ENCODE data around the gene KIF7.

Gene KIF7

DNA sequence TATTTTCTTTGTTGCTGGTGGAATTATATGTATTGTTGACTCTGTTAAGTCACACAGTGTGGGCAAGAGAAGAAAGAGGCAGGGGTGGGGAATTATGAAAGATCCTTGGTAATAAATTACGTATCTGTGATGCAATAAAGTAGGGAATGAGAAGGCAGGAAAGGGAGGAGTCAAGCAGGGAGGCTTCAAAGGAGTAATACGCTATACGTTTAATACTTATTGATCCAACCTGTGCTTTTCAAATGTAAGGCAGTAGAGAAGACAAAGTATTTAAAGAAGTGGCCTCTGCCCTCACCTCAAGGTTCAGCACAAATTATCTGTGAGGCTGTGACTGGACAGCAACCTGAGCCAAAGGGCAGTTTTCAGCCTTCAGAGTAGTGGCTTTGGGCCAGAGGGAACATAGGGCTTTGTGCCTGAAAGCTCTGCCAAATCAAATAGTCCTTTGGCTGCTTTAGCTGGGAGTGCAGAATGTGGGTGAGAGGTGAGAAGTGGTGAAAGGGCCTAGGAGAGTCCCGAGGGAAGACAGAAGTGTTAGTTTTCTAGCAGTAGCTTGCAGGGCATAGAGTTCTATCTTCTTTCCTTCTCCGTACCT, 25.1 kb upstream of the KIF7 start:
- Histone ChIP-seq H3K27me3 (ENCODE audit: control insufficient read depth, insufficient read depth, low read length, poor library complexity, severe bottlenecking) (no peaks in the 10 kb centered on the region), H3K27ac (ENCODE audit: insufficient read depth, low read depth, low read length, poor library complexity, severe bottlenecking) (no peak overlapping the region), H3K4me1 (ENCODE audit: control insufficient read depth, insufficient read depth, low read length) (peaks cover 4% of the 10 kb centered on the region), H3K36me3 (ENCODE audit: control insufficient read depth, insufficient read depth, low read length) (no peaks in the 10 kb centered on the region), H3K4me3 (ENCODE audit: insufficient read depth, low read depth, low read length) (no peak overlapping the region), H3K9me3 (ENCODE audit: control insufficient read depth, low read length) (no peaks in the 10 kb centered on the region)
- 86 to 92% methylated on average over 5 of the region's 5 CpGs for WGBS, 2 experiments

DNA sequence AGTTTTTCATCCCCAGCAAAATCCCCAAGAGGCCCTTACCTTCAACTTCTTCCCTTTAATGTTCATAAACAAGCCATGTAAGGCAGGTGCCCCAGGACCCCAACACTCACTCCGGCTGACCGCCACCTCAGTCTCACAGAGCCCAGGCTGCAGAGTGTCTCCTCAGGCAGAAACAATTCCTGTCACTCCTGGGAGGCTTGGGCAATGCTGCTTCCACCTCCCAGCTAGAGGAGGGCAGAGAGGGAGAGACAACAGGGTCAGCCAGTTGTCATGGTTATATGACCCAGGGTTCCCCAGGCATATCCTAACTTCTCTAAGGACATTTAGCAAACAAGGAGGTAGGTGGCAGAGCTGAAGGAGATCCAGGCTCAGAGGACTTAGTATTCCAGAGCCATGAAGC, 23.9 kb upstream of the KIF7 start, which contains the start of gene PLIN1:
Gene PLIN1, minus strand, starts transcription at position 156 of the 400 bp plus-strand sequence. CDS start 1,878 bp downstream, outside the sequence.
- Histone ChIP-seq H3K4me1 (ENCODE audit: control insufficient read depth, insufficient read depth, low read length) (peaks cover 4% of the 10 kb centered on the region), H3K4me3 (ENCODE audit: insufficient read depth, low read depth, low read length) (no peak within 1 kb of the TSS), H3K27ac (ENCODE audit: insufficient read depth, low read depth, low read length, poor library complexity, severe bottlenecking) (no peak within 1 kb of the TSS), H3K9me3 (ENCODE audit: control insufficient read depth, low read length) (no peaks in the 10 kb centered on the region), H3K36me3 (ENCODE audit: control insufficient read depth, insufficient read depth, low read length) (no peaks in the 10 kb centered on the region), H3K27me3 (ENCODE audit: control insufficient read depth, insufficient read depth, low read length, poor library complexity, severe bottlenecking) (no peaks in the 10 kb centered on the region)
- 87 to 93% methylated on average over 2 of the region's 2 CpGs for WGBS, 2 experiments

DNA sequence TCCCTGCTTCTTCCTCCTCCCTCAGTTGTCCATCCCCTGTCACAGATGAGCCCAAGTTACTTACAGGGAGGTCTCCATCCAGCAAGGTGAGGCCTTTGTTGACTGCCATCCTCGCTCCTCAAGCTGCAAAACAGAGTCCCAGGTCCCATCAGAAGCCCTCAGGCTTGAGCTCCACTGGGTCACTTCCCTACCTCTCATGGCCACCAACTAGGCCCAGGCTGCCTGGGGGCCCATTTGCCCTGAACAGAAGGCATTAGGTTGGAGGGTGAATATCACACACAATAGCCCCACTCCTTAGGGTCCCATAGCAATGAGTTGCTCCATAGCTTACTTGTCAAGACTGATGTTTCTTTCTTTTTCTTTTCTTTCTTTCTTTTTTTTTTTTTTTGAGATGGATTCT, 22.1 kb upstream of the KIF7 start:
- Histone ChIP-seq H3K9me3 (ENCODE audit: control insufficient read depth, low read length) (no peaks in the 10 kb centered on the region), H3K27me3 (ENCODE audit: control insufficient read depth, insufficient read depth, low read length, poor library complexity, severe bottlenecking) (no peaks in the 10 kb centered on the region), H3K4me3 (ENCODE audit: insufficient read depth, low read depth, low read length) (no peak overlapping the region), H3K36me3 (ENCODE audit: control insufficient read depth, insufficient read depth, low read length) (no peaks in the 10 kb centered on the region), H3K27ac (ENCODE audit: insufficient read depth, low read depth, low read length, poor library complexity, severe bottlenecking) (no peak overlapping the region), H3K4me1 (ENCODE audit: control insufficient read depth, insufficient read depth, low read length) (peaks cover 4% of the 10 kb centered on the region)
- 81 to 93% methylated on average over 1 of the region's 1 CpG for WGBS, 2 experiments

DNA sequence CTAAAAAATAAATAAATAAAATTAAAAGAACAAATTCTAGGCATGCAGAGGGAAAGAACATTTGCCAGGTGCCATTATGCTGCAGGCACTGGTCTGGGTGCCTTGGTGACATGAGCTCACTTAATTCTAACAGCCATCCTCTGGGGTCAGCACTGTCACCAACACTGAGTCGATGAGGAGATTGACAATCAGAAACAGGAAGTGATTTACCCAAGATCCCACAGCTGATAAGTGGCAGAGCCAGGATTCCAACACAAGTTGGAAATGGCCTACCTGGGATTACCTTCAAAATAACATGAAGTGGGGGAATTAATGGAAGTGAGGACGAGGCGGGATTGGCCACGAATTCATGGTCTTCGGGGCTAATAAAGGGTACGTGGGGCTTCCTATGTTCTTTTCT, 20.3 kb upstream of the KIF7 start:
- WGBS, 2 experiments: 69 to 89% methylated on average over 2 to 6 of the region's 6 CpGs
- Histone ChIP-seq H3K4me3 (ENCODE audit: insufficient read depth, low read depth, low read length) (no peak overlapping the region), H3K4me1 (ENCODE audit: control insufficient read depth, insufficient read depth, low read length) (peaks cover 4% of the 10 kb centered on the region)

DNA sequence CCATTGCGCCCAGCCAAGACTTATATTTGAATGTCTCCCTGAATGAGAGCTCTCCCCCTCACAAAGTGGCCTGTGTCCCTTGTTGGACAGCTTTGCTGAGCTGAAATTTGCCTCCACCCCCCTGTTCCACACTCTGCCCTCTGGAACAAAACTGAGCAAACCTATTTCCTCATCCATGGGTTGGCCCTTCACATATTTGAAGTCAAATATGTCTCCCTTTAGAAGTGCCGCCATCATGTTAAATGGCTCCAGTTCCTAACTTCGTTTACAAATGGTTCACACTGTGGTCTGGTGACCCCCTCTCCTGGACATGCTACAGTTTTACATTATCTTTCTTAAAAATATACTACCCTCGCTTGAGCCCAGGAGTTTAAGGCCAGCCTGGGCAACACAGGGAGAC, 19.3 kb upstream of the KIF7 start:
- peaks cover 4% of the 10 kb centered on the region for H3K4me1 ChIP-seq (ENCODE audit: control insufficient read depth, insufficient read depth, low read length)
- H3K9me3 ChIP-seq (ENCODE audit: control insufficient read depth, low read length): no peaks in the 10 kb centered on the region
- H3K4me3 ChIP-seq (ENCODE audit: insufficient read depth, low read depth, low read length): no peak overlapping the region
- no peak overlapping the region for H3K27ac ChIP-seq (ENCODE audit: insufficient read depth, low read depth, low read length, poor library complexity, severe bottlenecking)
- 88 to 94% methylated on average over 3 to 4 of the region's 4 CpGs for WGBS, 2 experiments
- no peaks in the 10 kb centered on the region for H3K36me3 ChIP-seq (ENCODE audit: control insufficient read depth, insufficient read depth, low read length)
- H3K27me3 ChIP-seq (ENCODE audit: control insufficient read depth, insufficient read depth, low read length, poor library complexity, severe bottlenecking): no peaks in the 10 kb centered on the region

More for the DNA sequence above, 20.3 kb upstream of the KIF7 start:
- Histone ChIP-seq H3K9me3 (ENCODE audit: control insufficient read depth, low read length) (no peaks in the 10 kb centered on the region), H3K27me3 (ENCODE audit: control insufficient read depth, insufficient read depth, low read length, poor library complexity, severe bottlenecking) (no peaks in the 10 kb centered on the region), H3K27ac (ENCODE audit: insufficient read depth, low read depth, low read length, poor library complexity, severe bottlenecking) (no peak overlapping the region), H3K36me3 (ENCODE audit: control insufficient read depth, insufficient read depth, low read length) (no peaks in the 10 kb centered on the region)

DNA sequence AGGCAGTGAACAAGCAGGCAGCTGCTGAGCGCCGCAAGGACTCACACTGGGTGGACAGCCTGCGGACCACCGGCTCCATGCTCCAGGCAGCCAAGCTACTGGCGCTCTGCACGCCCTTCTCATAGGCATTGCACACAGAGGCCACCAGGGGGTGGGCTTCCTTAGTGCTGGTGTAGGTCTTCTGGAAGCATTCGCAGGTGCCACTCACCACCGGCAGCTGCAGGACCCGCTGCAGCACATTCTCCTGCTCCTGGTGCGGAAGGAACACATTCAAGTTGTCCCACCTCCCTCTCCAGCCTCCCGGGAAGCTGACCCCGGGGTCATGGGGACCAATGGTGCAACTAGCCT, 17.9 kb upstream of the KIF7 start:
- Histone ChIP-seq H3K27me3 (ENCODE audit: control insufficient read depth, insufficient read depth, low read length, poor library complexity, severe bottlenecking) (no peaks in the 10 kb centered on the region), H3K36me3 (ENCODE audit: control insufficient read depth, insufficient read depth, low read length) (no peaks in the 10 kb centered on the region), H3K4me3 (ENCODE audit: insufficient read depth, low read depth, low read length) (no peak overlapping the region), H3K9me3 (ENCODE audit: control insufficient read depth, low read length) (no peaks in the 10 kb centered on the region), H3K4me1 (ENCODE audit: control insufficient read depth, insufficient read depth, low read length) (no peaks in the 10 kb centered on the region), H3K27ac (ENCODE audit: insufficient read depth, low read depth, low read length, poor library complexity, severe bottlenecking) (no peak overlapping the region)
- WGBS, 2 experiments: 43 to 44% methylated on average over 12 of the region's 12 CpGs

DNA sequence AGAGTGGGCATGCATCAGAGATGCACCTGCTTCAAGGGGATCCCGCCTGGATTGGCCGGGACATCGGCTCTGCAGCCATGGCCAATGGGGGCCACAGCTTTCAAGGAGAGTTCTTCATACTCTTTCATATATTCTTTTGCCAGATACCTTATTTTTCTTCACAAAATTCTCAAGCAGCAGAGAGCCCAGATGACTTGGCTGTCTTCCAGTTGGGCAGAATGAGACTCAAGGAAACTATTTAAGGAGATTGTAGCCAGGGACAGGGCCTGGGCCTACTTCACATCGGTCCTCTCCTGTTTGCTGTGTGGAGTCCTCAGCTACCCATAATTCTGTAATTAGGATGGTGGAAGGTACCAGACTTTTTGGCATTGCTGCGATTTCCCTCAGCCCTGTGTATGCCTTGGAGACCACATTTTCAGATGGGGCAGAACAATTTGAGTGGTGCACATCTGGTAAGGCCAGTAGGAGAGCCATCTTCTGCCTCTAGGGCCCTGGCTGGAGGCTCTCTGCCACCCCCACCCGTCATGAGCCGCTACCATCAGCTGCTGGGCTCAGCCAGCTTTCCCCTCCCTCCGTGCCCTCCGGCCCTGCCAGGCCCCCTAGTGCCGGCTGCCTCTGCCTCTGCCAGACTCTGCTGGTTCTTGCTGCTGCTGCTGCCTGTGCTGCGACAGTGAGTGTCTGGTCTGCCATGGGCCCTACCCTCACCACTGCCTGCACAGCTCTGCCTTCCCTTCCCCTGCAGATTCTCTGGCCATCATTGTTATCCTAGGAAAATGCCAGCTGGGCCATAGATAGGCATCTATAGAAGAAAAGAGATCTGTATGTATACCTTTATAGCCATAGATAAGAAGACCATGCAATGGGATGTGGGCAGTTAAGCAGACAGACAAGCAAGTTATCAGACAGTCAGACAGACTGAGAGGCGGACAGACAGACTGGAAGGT, 17.2 kb upstream of the KIF7 start:
- no peaks in the 10 kb centered on the region for H3K36me3 ChIP-seq (ENCODE audit: control insufficient read depth, insufficient read depth, low read length)
- no peak overlapping the region for H3K27ac ChIP-seq (ENCODE audit: insufficient read depth, low read depth, low read length, poor library complexity, severe bottlenecking)
- H3K4me3 ChIP-seq (ENCODE audit: insufficient read depth, low read depth, low read length): no peak overlapping the region
- H3K9me3 ChIP-seq (ENCODE audit: control insufficient read depth, low read length): no peaks in the 10 kb centered on the region
- H3K27me3 ChIP-seq (ENCODE audit: control insufficient read depth, insufficient read depth, low read length, poor library complexity, severe bottlenecking): peaks cover 2% of the 10 kb centered on the region
- WGBS, 2 experiments: 77 to 78% methylated on average over 12 of the region's 12 CpGs
- no peaks in the 10 kb centered on the region for H3K4me1 ChIP-seq (ENCODE audit: control insufficient read depth, insufficient read depth, low read length)

GRCh38 chr15:89671687-89672086, 16.4 kb upstream of the KIF7 start:
- no peaks in the 10 kb centered on the region for H3K36me3 ChIP-seq (ENCODE audit: control insufficient read depth, insufficient read depth, low read length)
- no peak overlapping the region for H3K4me3 ChIP-seq (ENCODE audit: insufficient read depth, low read depth, low read length)
- H3K4me1 ChIP-seq (ENCODE audit: control insufficient read depth, insufficient read depth, low read length): no peaks in the 10 kb centered on the region
- peaks cover 9% of the 10 kb centered on the region for H3K27me3 ChIP-seq (ENCODE audit: control insufficient read depth, insufficient read depth, low read length, poor library complexity, severe bottlenecking)
- 73% methylated on average over 4 of the region's 4 CpGs for whole genome bisulfite sequencing, 2 experiments
- no peak overlapping the region for H3K27ac ChIP-seq (ENCODE audit: insufficient read depth, low read depth, low read length, poor library complexity, severe bottlenecking)
- H3K9me3 ChIP-seq (ENCODE audit: control insufficient read depth, low read length): no peaks in the 10 kb centered on the region

DNA sequence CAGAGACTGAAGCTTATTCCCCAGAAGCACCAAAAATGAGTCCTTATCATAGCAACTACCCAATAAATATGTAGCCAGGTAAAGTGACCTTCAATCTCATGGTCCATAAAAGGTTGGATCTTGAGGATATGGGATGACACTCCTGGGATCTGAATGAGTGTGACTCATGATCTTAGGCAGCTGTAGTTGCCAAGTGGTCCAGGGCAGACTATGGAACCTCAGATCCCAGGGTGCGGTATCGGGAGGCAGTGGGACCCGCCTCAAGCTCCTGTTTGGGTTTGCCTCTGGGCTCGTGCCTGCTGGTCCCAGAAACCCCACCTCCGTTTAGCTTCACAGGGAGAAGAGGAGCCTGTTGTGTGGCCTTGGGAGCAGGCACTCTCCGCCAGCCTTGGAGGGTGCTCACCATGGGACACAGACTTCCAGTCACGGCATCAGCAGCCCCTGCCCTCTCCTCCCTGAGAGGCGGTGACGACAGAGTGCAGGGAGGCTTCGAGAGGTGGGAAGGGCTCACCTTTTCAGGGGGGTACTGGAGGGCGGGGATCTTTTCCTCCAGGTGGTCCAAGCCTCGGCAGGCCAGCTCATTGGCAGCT, 15.8 kb upstream of the KIF7 start:
- H3K27me3 ChIP-seq (ENCODE audit: control insufficient read depth, insufficient read depth, low read length, poor library complexity, severe bottlenecking): peaks cover 15% of the 10 kb centered on the region
- H3K4me1 ChIP-seq (ENCODE audit: control insufficient read depth, insufficient read depth, low read length): no peaks in the 10 kb centered on the region
- WGBS, 2 experiments: 84 to 89% methylated on average over 12 of the region's 12 CpGs

DNA sequence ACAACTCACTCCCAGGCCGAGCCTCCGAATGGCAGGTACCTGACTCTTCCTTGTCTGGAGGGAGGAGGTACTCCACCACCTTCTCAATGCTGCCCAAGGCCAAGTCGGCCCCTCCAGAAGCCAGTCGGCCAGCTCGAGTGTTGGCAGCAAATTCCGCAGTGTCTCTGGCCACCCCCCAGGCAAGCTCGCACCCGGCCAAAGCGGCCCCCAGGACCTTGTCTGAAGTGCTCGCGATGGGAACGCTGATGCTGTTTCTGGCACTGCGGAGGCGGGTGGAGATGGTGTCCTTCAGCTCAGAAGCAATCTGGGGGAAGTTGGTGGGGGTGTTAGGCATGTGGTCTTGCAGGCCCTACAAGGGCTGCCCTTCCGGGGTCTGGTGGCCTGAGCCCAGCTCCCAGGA, 14.7 kb upstream of the KIF7 start:
- Histone ChIP-seq H3K27me3 (ENCODE audit: control insufficient read depth, insufficient read depth, low read length, poor library complexity, severe bottlenecking) (peaks cover 25% of the 10 kb centered on the region), H3K27ac (ENCODE audit: insufficient read depth, low read depth, low read length, poor library complexity, severe bottlenecking) (no peak overlapping the region), H3K4me1 (ENCODE audit: control insufficient read depth, insufficient read depth, low read length) (peaks cover 5% of the 10 kb centered on the region), H3K36me3 (ENCODE audit: control insufficient read depth, insufficient read depth, low read length) (no peaks in the 10 kb centered on the region), H3K9me3 (ENCODE audit: control insufficient read depth, low read length) (no peaks in the 10 kb centered on the region), H3K4me3 (ENCODE audit: insufficient read depth, low read depth, low read length) (no peak overlapping the region)
- WGBS, 2 experiments: 92 to 94% methylated on average over 15 of the region's 15 CpGs

More for the DNA sequence above, 15.8 kb upstream of the KIF7 start:
- H3K9me3 ChIP-seq (ENCODE audit: control insufficient read depth, low read length): no peaks in the 10 kb centered on the region
- no peak overlapping the region for H3K4me3 ChIP-seq (ENCODE audit: insufficient read depth, low read depth, low read length)
- H3K27ac ChIP-seq (ENCODE audit: insufficient read depth, low read depth, low read length, poor library complexity, severe bottlenecking): no peak overlapping the region
- no peaks in the 10 kb centered on the region for H3K36me3 ChIP-seq (ENCODE audit: control insufficient read depth, insufficient read depth, low read length)
